LNCAP (cell line): Measurements from ENCODE around the gene PKP2.

Source experiments
- CTCF ChIP-seq: fragments of 450-650 bp; IDR thresholded peaks from 2 replicates; pipeline ENCODE4 v1.5.1; 2017; ENCODE audit warnings: mild to moderate bottlenecking

Gene PKP2

GRCh38 chr12:32789446-32789845 is 107.1 kb downstream of the PKP2 start:
- TF ChIP-seq CTCF: no peak

- TF ChIP-seq CTCF: no peak
Measured at GRCh38 chr12:32788405-32788804, 108.2 kb downstream of the PKP2 start.

GRCh38 chr12:32785557-32785956 is 111.0 kb downstream of the PKP2 start:
- no peak for TF ChIP-seq CTCF

GRCh38 chr12:32783029-32783428 is 113.5 kb downstream of the PKP2 start:
- no peak for TF ChIP-seq CTCF

GRCh38 chr12:32780071-32780470 is 116.5 kb downstream of the PKP2 start:
- no peak for TF ChIP-seq CTCF

GRCh38 chr12:32777691-32778175 is 118.8 kb downstream of the PKP2 start:
- TF ChIP-seq CTCF: no peak

GRCh38 chr12:32777159-32777558 is 119.4 kb downstream of the PKP2 start:
- TF ChIP-seq CTCF: no peak

GRCh38 chr12:32776258-32776657 is 120.3 kb downstream of the PKP2 start:
- TF ChIP-seq CTCF: no peak
